Sigmoid colon (tissue), 4 donors: ENCODE results near the gene SMCHD1.

Experiments used
- CTCF ChIP-seq, 4 experiments: fragments of 450-650 bp in 3 of 4; fragments of 200-600 bp in 1 of 4; IDR thresholded peaks; one replicate each; pipeline ENCODE4 v1.5.1; 2016 to 2019; ENCODE audit warnings: antibody characterized with exemption in 4 of 4, mild to moderate bottlenecking in 3 of 4, moderate library complexity in 2 of 4
- POLR2A ChIP-seq, 2 donors: fragments of 450-650 bp; IDR thresholded peaks; one replicate each; pipeline ENCODE4 v1.6.1; 2016; ENCODE audit warnings: antibody characterized with exemption in 2 of 2, mild to moderate bottlenecking in 2 of 2, moderate library complexity in 2 of 2
- POLR2AphosphoS5 ChIP-seq, 4 donors: sonication (generic); formaldehyde crosslinking; IDR thresholded peaks; one replicate each; pipeline ENCODE4 v1.6.1; 2017; ENCODE audit warnings: antibody characterized with exemption in 4 of 4

GRCh38 chr18:2847317-2848246 is 192.1 kb downstream of the SMCHD1 start:
- no peak for TF ChIP-seq CTCF (IDR thresholded peaks at IDR 0.05)
- TF ChIP-seq POLR2AphosphoS5 (IDR thresholded peaks at IDR 0.05): no peak
- no peak for TF ChIP-seq POLR2A (IDR thresholded peaks at IDR 0.05)
